Thyroid gland (tissue), 4 donors: ENCODE measurements around the gene PLIN3. TPM values are rescaled to one million over a fixed set of nuclear protein-coding genes. Genes with fewer than 3 reads are reported as not detected.
"Not testable (repeated sequence)": the region's sequence is repeated elsewhere in the genome, so short reads cannot be mapped to it uniquely, and the experiment has no call there.

Experiments
- DNase-seq, 2 donors: peaks; one replicate each; pipeline ENCODE4 v3.0.0-alpha.2; 2019
- H3K27ac ChIP-seq, 3 donors: fragments of 200-600 bp; sonication (generic); 1 replicate in 2 of 3; 2 replicates in 1 of 3; pipeline ENCODE4 v1.5.1; 2016 to 2019; ENCODE audit warnings: mild to moderate bottlenecking in 1 of 3, moderate library complexity in 1 of 3
- H3K27me3 ChIP-seq: fragments of 200-600 bp; sonication (generic); one replicate; pipeline ENCODE4 v1.5.1; 2019
- H3K36me3 ChIP-seq, 2 donors: fragments of 200-600 bp; sonication (generic); one replicate each; pipeline ENCODE4 v1.5.1; 2016 to 2019
- H3K4me1 ChIP-seq, 2 donors: fragments of 200-600 bp; sonication (generic); one replicate each; pipeline ENCODE4 v1.5.1; 2017 to 2019
- H3K4me3 ChIP-seq, 3 donors: fragments of 200-600 bp; sonication (generic); replicated peaks in 1 of 3; 1 replicate in 2 of 3; 2 replicates in 1 of 3; pipeline ENCODE4 v1.5.1; 2016; ENCODE audit warnings: mild to moderate bottlenecking in 1 of 3
- H3K9me3 ChIP-seq: fragments of 200-600 bp; sonication (generic); one replicate; pipeline ENCODE4 v1.5.1; 2017
- CTCF ChIP-seq, 6 experiments: fragments of 200-600 bp in 3 of 6; fragments of 450-650 bp in 3 of 6; sonication (generic) in 3 of 6; IDR thresholded peaks; one replicate each; pipeline ENCODE4 v1.5.1; 2016 to 2019; ENCODE audit warnings: antibody characterized with exemption in 6 of 6, mild to moderate bottlenecking in 2 of 6, inconsistent platforms in 1 of 6, moderate library complexity in 1 of 6
- POLR2A ChIP-seq, 2 donors: fragments of 450-650 bp; IDR thresholded peaks; one replicate each; pipeline ENCODE4 v1.6.1; 2017; ENCODE audit warnings: antibody characterized with exemption in 2 of 2, mild to moderate bottlenecking in 2 of 2, moderate library complexity in 1 of 2
- WGBS, 2 donors: methylation state at CpG; one replicate each; pipeline ENCODE4 v1.1.5; 2017; 5-methylcytosine and 5-hydroxymethylcytosine counted together
- intact Hi-C: fragments of 100-400 bp; cut with DNase I; formaldehyde crosslinking; loops from one replicate; pipeline ENCODE4 v1.15.1; 2023
- total RNA-seq, 4 donors: library from RNA; depleted of rRNA; stranded (reverse); fragments of >200 nt; gene quantifications; one replicate each; pipeline ENCODE4 v1.2.3, GENCODE V29; 2016

Gene PLIN3
- total RNA-seq, 4 donors from 2014 or later = 24.4 to 41.3 (median 38.0) TPM

DNA sequence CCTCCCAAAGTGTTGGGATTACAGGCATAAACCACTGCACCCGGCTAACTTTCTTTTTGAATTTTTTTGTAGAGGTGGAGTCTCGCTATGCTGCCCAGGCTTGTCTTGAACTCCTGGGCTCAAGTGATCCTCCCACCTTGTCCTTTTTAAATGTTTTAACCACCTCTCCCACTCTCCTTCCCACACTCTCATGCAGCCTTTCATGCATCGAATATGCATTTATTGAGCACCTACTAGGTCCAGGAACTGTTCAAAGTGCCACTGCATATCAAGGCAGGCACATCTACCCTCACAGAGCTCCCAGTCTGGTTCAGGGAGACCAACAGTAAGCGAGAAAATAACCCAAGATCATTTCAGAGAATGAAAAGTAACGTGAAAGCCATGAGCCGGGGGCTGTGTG, 37.1 kb downstream of the PLIN3 start:
- Histone ChIP-seq H3K4me1 (peaks cover 17 to 23% of the 10 kb centered on the region in 2 donors), H3K4me3 (peak overlapping the region in 2 of 3 donors; percentile 53 to 71), H3K9me3 (no peaks in the 10 kb centered on the region), H3K27me3 (no peaks in the 10 kb centered on the region), H3K36me3 (no peaks in the 10 kb centered on the region), H3K27ac (peak overlapping the region; percentile 88 to 93 (median 88))
- TF ChIP-seq CTCF (IDR thresholded peaks at IDR 0.05) = no peak
- no peak for TF ChIP-seq POLR2A (IDR thresholded peaks at IDR 0.05)
- intact Hi-C loops = no loop called here
- no peak for DNase-seq
- WGBS, 2 donors = 90 to 95% methylated on average over 6 of the region's 6 CpGs

- TF ChIP-seq POLR2A (IDR thresholded peaks at IDR 0.05) = no peak
- TF ChIP-seq CTCF (IDR thresholded peaks at IDR 0.05) = peak in 1 of 6 experiments; percentile 14
- Histone ChIP-seq H3K9me3 (no peaks in the 10 kb centered on the region), H3K4me3 (no peak overlapping the region), H3K27ac (peak overlapping the region in 1 of 3 donors; percentile 29), H3K27me3 (no peaks in the 10 kb centered on the region), H3K4me1 (peaks cover 17 to 23% of the 10 kb centered on the region in 2 donors), H3K36me3 (no peaks in the 10 kb centered on the region)
- peak; percentile 51 to 63 for DNase-seq
- WGBS, 2 donors = 52 to 59% methylated on average over 15 to 16 of the region's 16 CpGs
- intact Hi-C loops = no loop called here
Measured at GRCh38 chr19:4829001-4829712, 38.3 kb downstream of the PLIN3 start.

- H3K4me3 ChIP-seq = no peak overlapping the region
- H3K27ac ChIP-seq = no peak overlapping the region
- 82 to 84% methylated on average over 6 of the region's 6 CpGs for WGBS, 2 donors
- TF ChIP-seq CTCF (IDR thresholded peaks at IDR 0.05) (no peak), POLR2A (IDR thresholded peaks at IDR 0.05) (no peak)
- intact Hi-C loops = no loop called here
- H3K27me3 ChIP-seq = no peaks in the 10 kb centered on the region
- H3K9me3 ChIP-seq = no peaks in the 10 kb centered on the region
- peaks cover 3 to 4% of the 10 kb centered on the region in 2 donors for H3K4me1 ChIP-seq
- H3K36me3 ChIP-seq = no peaks in the 10 kb centered on the region
- no peak for DNase-seq
Measured at GRCh38 chr19:4823577-4823976, 43.9 kb downstream of the PLIN3 start.

- not testable (repeated sequence) for DNase-seq
- 95 to 96% methylated on average over 7 of the region's 7 CpGs for WGBS, 2 donors
Measured at GRCh38 chr19:4822354-4822753, 45.1 kb downstream of the PLIN3 start.

DNA sequence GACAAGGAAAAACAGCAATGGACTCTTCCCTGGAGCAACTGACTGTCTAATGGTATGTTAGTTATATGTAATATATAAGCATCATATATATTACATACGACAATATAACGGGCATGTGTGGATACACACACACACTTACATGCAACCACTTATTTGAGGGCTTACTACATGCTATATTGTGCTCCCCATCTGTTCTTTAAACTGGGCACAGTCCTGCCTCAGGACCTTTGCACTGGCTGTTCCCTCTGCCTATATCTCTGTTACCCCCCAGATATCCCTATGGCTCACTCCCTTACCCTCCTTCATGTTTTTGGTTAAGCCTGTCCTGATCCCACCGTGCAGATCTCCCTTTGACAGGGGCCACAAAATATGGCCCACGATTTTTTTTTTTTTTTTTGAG, 46.2 kb downstream of the PLIN3 start:
- Histone ChIP-seq H3K27ac (no peak overlapping the region), H3K4me1 (peaks cover 0 to 3% of the 10 kb centered on the region in 2 donors), H3K36me3 (peaks cover 15 to 19% of the 10 kb centered on the region in 2 donors), H3K27me3 (no peaks in the 10 kb centered on the region), H3K4me3 (no peak overlapping the region), H3K9me3 (no peaks in the 10 kb centered on the region)
- 91 to 98% methylated on average over 4 of the region's 4 CpGs for WGBS, 2 donors
- intact Hi-C loops = no loop called here
- DNase-seq = no peak
- TF ChIP-seq CTCF (IDR thresholded peaks at IDR 0.05) (no peak), POLR2A (IDR thresholded peaks at IDR 0.05) (no peak)

More at GRCh38 chr19:4822354-4822753, 45.1 kb downstream of the PLIN3 start:
- H3K9me3 ChIP-seq, H3K27me3 ChIP-seq, H3K36me3 ChIP-seq, H3K27ac ChIP-seq, H3K4me1 ChIP-seq, intact Hi-C loops, H3K4me3 ChIP-seq: not testable (repeated sequence)
